SK-MEL-5 (cell line): ENCODE data around the gene UCK2. TPM values are rescaled to one million over a fixed set of nuclear protein-coding genes. Genes with fewer than 3 reads are reported as not detected.

Source experiments
- DNase-seq: peaks from one replicate; pipeline ENCODE4 v3.0.0-alpha.2; 2016; ENCODE audit warnings: low read depth, low spot score
- in situ Hi-C: cut with HindIII; loops from 2 replicates; pipeline ENCODE4 v1.10.0; 2016; ENCODE audit warnings: low sequenced_read_pairs, high pct_unique_total_duplicates, low pct_unique_long_range_greater_than_20kb
- total RNA-seq: library from RNA; depleted of rRNA; stranded (reverse); fragments of >200 nt; shearing (Covaris generic); gene quantifications from 2 replicates; pipeline ENCODE4 v1.2.3, GENCODE V29; 2014; rRNA removed

The UCK2 gene
- total RNA-seq, 1 experiment from 2014 or later = 90.3 TPM

GRCh38 chr1:165941531-165941930 lies 114.1 kb downstream of the UCK2 start:
- in situ Hi-C loops = no loop called here
- DNase-seq = no peak

GRCh38 chr1:165942062-165942461 lies 114.6 kb downstream of the UCK2 start:
- DNase-seq = no peak
- in situ Hi-C loops = no loop called here

- in situ Hi-C loops = no loop called here
- peak; percentile 2 for DNase-seq
Measured at GRCh38 chr1:165942927-165943597, 115.6 kb downstream of the UCK2 start.

GRCh38 chr1:165945911-165946310 lies 118.5 kb downstream of the UCK2 start:
- DNase-seq = no peak
- in situ Hi-C loops = no loop called here

- in situ Hi-C loops = no loop called here
- DNase-seq = no peak
Measured at GRCh38 chr1:165947797-165948455, 120.5 kb downstream of the UCK2 start.

- DNase-seq = no peak
- in situ Hi-C loops = no loop called here
Measured at GRCh38 chr1:165949335-165950130, 122.1 kb downstream of the UCK2 start.

GRCh38 chr1:165954940-165955339 lies 127.5 kb downstream of the UCK2 start:
- in situ Hi-C loops = no loop called here
- no peak for DNase-seq

- DNase-seq = no peak
- in situ Hi-C loops = no loop called here
Measured at GRCh38 chr1:165958306-165958705, 130.9 kb downstream of the UCK2 start.

- no peak for DNase-seq
- in situ Hi-C loops = no loop called here
Measured at GRCh38 chr1:165960136-165960535, 132.7 kb downstream of the UCK2 start.

- no peak for DNase-seq
- in situ Hi-C loops = no loop called here
Measured at GRCh38 chr1:165960881-165961280, 133.5 kb downstream of the UCK2 start.

Other genes with a start within 250 kb of the UCK2 start
- gene MGST3, start 196.4 kb upstream of the UCK2 start, total RNA-seq = 162 and 163 TPM in 2 replicates
- 91.8 and 108 TPM in 2 replicates for gene ALDH9A1, start 129.1 kb upstream of the UCK2 start, total RNA-seq
- 220 and 225 TPM in 2 replicates for gene TMCO1, start 58.7 kb upstream of the UCK2 start, total RNA-seq